SU-DHL-6 (cell line): Measurements from ENCODE around the gene IGFBP7.
"Not testable (repeated sequence)": the region's sequence is repeated elsewhere in the genome, so short reads cannot be mapped to it uniquely, and the experiment has no call there.

Source experiments
- H2AFZ ChIP-seq: fragments of 200-600 bp; sonication (generic); 2 replicates; pipeline ENCODE4 v1.6.1; 2014; ENCODE audit warnings: low read depth, mild to moderate bottlenecking, moderate library complexity, mixed read lengths, antibody characterized with exemption, low read length; ENCODE audit not compliant: severe bottlenecking
- H3F3A ChIP-seq: fragments of 200-600 bp; shearing (Covaris generic); 2 replicates; pipeline ENCODE4 v1.6.0; 2016; ENCODE audit warnings: antibody characterized with exemption, mild to moderate bottlenecking; ENCODE audit not compliant: insufficient read depth
- H3K27ac ChIP-seq: fragments of 200-600 bp; sonication (generic); 2 replicates; pipeline ENCODE4 v1.5.1; 2016; ENCODE audit warnings: low read depth, mild to moderate bottlenecking, low read length, moderate library complexity, mixed read lengths
- H3K27me3 ChIP-seq: fragments of 200-600 bp; sonication (generic), shearing (Covaris generic); 2 replicates; pipeline ENCODE4 v1.6.0; 2014; ENCODE audit warnings: mild to moderate bottlenecking, low read length
- H3K36me3 ChIP-seq: fragments of 200-600 bp; sonication (generic); 2 replicates; pipeline ENCODE4 v1.6.1; 2014; ENCODE audit warnings: mild to moderate bottlenecking, low read length, mixed read lengths
- H3K4me2 ChIP-seq: fragments of 300-600, 200-600 bp; shearing (Covaris generic), sonication (generic); 2 replicates; pipeline ENCODE4 v1.6.0; 2014; ENCODE audit warnings: low read length, low read depth, mild to moderate bottlenecking; ENCODE audit not compliant: poor library complexity, severe bottlenecking
- H3K4me3 ChIP-seq: fragments of 200-600 bp; sonication (generic); 2 replicates; pipeline ENCODE4 v1.5.1; 2014; ENCODE audit warnings: antibody characterized with exemption, low read length, mild to moderate bottlenecking, mixed read lengths; ENCODE audit not compliant: insufficient read depth, poor library complexity, severe bottlenecking
- H3K79me2 ChIP-seq: fragments of 200-600 bp; sonication (generic); 2 replicates; pipeline ENCODE4 v1.6.1; 2014; ENCODE audit warnings: mild to moderate bottlenecking, low read length, moderate library complexity; ENCODE audit not compliant: insufficient read depth
- H3K9ac ChIP-seq: fragments of 200-600 bp; sonication (generic); 2 replicates; pipeline ENCODE4 v1.7.0; 2014; ENCODE audit warnings: mild to moderate bottlenecking, low read length
- H3K9me2 ChIP-seq: fragments of 200-600 bp; sonication (generic); replicated peaks from 2 replicates; pipeline ENCODE4 v1.6.1; 2014; ENCODE audit warnings: low read length; ENCODE audit not compliant: insufficient read depth
- H3K9me3 ChIP-seq: fragments of 200-600 bp; sonication (generic); 2 replicates; pipeline ENCODE4 v1.6.1; 2014; ENCODE audit warnings: low read length, mixed read lengths; ENCODE audit not compliant: insufficient read depth
- H4K20me1 ChIP-seq: fragments of 200-600 bp; sonication (generic); 2 replicates; pipeline ENCODE4 v1.6.1; 2014; ENCODE audit warnings: low read depth, mild to moderate bottlenecking, antibody characterized with exemption, low read length, moderate library complexity, mixed read lengths
- CTCF ChIP-seq: fragments of 200-600 bp; sonication (generic); IDR thresholded peaks from one replicate; pipeline ENCODE4 v1.5.1; 2017; ENCODE audit warnings: antibody characterized with exemption, mild to moderate bottlenecking, low read length, moderate library complexity; ENCODE audit not compliant: insufficient read depth, poor library complexity, severe bottlenecking
- EZH2phosphoT487 ChIP-seq: fragments of 200-600 bp; sonication (generic), shearing (Covaris generic); conservative IDR thresholded peaks from 2 replicates; pipeline ENCODE4 v1.6.1; 2018; ENCODE audit warnings: mild to moderate bottlenecking, antibody characterized with exemption, low read length, moderate library complexity, mixed read lengths

IGFBP7 gene

GRCh38 chr4:57051095-57051494 is 59.1 kb downstream of the IGFBP7 start:
- Histone ChIP-seq H3K27me3 (no peaks in the 10 kb centered on the region), H3K4me3 (no peak overlapping the region), H3K9me3 (no peaks in the 10 kb centered on the region), H3K27ac (no peak overlapping the region), H2AFZ (no peak overlapping the region), H3K4me2 (no peak overlapping the region), H3K36me3 (no peaks in the 10 kb centered on the region), H4K20me1 (no peaks in the 10 kb centered on the region), H3K79me2 (no peaks in the 10 kb centered on the region), H3F3A (no peaks in the 10 kb centered on the region), H3K9me2 (no peaks in the 10 kb centered on the region), H3K9ac (no peak overlapping the region)
- TF ChIP-seq EZH2phosphoT487 (no peak), CTCF (no peak)

- Histone ChIP-seq H3K9ac (no peak overlapping the region), H3K36me3 (no peaks in the 10 kb centered on the region), H3K4me2 (no peak overlapping the region), H3K4me3 (no peak overlapping the region), H3K27me3 (no peaks in the 10 kb centered on the region), H3F3A (no peaks in the 10 kb centered on the region), H4K20me1 (no peaks in the 10 kb centered on the region), H3K27ac (no peak overlapping the region), H3K9me3 (no peaks in the 10 kb centered on the region), H2AFZ (no peak overlapping the region), H3K9me2 (no peaks in the 10 kb centered on the region), H3K79me2 (no peaks in the 10 kb centered on the region)
- TF ChIP-seq EZH2phosphoT487 (no peak), CTCF (no peak)
These were observed 61.4 kb downstream of the IGFBP7 start for GRCh38 chr4:57048590-57049304.

DNA sequence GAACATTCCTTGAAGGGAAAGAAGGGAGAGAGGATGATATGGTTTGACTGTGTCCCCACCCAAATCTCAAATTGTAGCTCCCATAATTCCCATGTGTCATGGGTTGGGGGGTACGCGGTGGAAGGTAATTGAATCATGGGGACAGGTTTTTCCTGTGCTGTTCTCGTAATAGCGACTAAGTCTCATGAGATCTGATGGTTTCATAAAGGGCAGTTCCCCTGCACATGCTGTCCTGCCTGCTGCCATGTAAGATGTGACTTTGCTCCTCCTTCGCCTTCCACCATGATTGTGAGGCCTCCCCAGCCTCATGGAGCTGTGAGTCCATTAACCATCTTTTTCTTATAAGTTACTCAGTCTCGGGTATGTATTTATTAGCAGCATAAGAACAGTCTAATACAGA is 63.1 kb downstream of the IGFBP7 start:
- H3K4me2 ChIP-seq, H3K36me3 ChIP-seq, H3K9ac ChIP-seq, H3F3A ChIP-seq, H3K27me3 ChIP-seq, H3K79me2 ChIP-seq, H3K9me2 ChIP-seq, H2AFZ ChIP-seq, H3K9me3 ChIP-seq, H3K4me3 ChIP-seq, H4K20me1 ChIP-seq, H3K27ac ChIP-seq: not testable (repeated sequence)

DNA sequence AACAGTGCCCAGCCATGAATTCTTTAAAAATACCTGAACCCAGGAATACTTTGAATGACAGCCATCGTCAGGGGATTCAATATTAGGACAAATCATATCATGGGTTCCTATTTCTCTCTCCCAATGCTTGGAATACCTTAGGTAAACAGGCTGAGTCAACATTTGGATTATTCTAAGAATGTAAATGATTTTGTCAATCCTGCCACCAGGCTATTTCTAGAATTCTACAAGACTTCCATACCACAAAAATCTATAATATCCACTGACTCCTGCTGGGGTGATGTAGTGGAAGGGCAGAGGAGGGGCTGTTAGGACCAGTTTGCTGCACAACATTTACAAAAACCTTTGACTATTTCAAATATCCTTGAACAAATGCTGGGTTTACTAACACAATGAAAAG is 65.2 kb downstream of the IGFBP7 start:
- no peak for TF ChIP-seq CTCF
- no peak for TF ChIP-seq EZH2phosphoT487
- H2AFZ ChIP-seq = no peak overlapping the region
- no peaks in the 10 kb centered on the region for H3F3A ChIP-seq
- H3K9me2 ChIP-seq = no peaks in the 10 kb centered on the region
- no peak overlapping the region for H3K9ac ChIP-seq
- H3K27ac ChIP-seq = no peak overlapping the region
- H3K9me3 ChIP-seq = no peaks in the 10 kb centered on the region
- H3K4me3 ChIP-seq = no peak overlapping the region
- no peak overlapping the region for H3K4me2 ChIP-seq
- H3K36me3 ChIP-seq = no peaks in the 10 kb centered on the region
- no peaks in the 10 kb centered on the region for H3K27me3 ChIP-seq
- no peaks in the 10 kb centered on the region for H4K20me1 ChIP-seq
- H3K79me2 ChIP-seq = no peaks in the 10 kb centered on the region
